Natural killer cell (primary cell): ENCODE results near the gene FBXO38. TPM values are rescaled to one million over a fixed set of nuclear protein-coding genes. Genes with fewer than 3 reads are reported as not detected.

Source experiments
- ATAC-seq, 3 donors: fragments of 150-1000 bp in 2 of 3; fragments of 200-7000 bp in 1 of 3; cut with Tn5 transposase; 1 replicate in 1 of 3; 2 replicates in 2 of 3; pipeline ENCODE4 v1.10.0; 2021; ENCODE audit warnings: mild to moderate bottlenecking in 2 of 3, moderate library complexity in 2 of 3
- DNase-seq, 2 donors: peaks; one replicate each; pipeline versions ENCODE4 v3.0.0 to v3.0.0-alpha.2; 2013 to 2021; ENCODE audit warnings: mixed read lengths in 1 of 2
- H3K27ac ChIP-seq: one replicate; pipeline ENCODE4 v1.5.1; 2013; ENCODE audit warnings: mild to moderate bottlenecking, low read length
- H3K27me3 ChIP-seq: one replicate; pipeline ENCODE4 v1.6.1; 2013; ENCODE audit warnings: low read length; ENCODE audit not compliant: control insufficient read depth, insufficient read depth
- H3K36me3 ChIP-seq: one replicate; pipeline ENCODE4 v1.6.1; 2013; ENCODE audit warnings: low read length; ENCODE audit not compliant: control insufficient read depth, insufficient read depth
- H3K4me1 ChIP-seq: one replicate; pipeline ENCODE4 v1.6.1; 2013; ENCODE audit warnings: low read length; ENCODE audit not compliant: control insufficient read depth, insufficient read depth
- H3K4me3 ChIP-seq: one replicate; pipeline ENCODE4 v1.5.1; 2013; ENCODE audit warnings: low read length
- H3K9me3 ChIP-seq: one replicate; pipeline ENCODE4 v1.6.1; 2013; ENCODE audit warnings: low read length; ENCODE audit not compliant: control insufficient read depth, insufficient read depth
- H3K27ac Mint-ChIP-seq, 2 donors: one replicate each; pipeline ENCODE4 v1.8.0; 2022; ENCODE audit warnings: mild to moderate bottlenecking in 2 of 2, mixed read lengths in 2 of 2, moderate library complexity in 1 of 2
- H3K27me3 Mint-ChIP-seq, 2 donors: one replicate each; pipeline ENCODE4 v1.8.0; 2022; ENCODE audit warnings: low read depth in 2 of 2, mixed read lengths in 2 of 2
- H3K36me3 Mint-ChIP-seq: one replicate; pipeline ENCODE4 v1.8.0; 2022; ENCODE audit warnings: mixed read lengths
- H3K4me1 Mint-ChIP-seq, 2 donors: one replicate each; pipeline ENCODE4 v1.8.0; 2022; ENCODE audit warnings: mixed read lengths in 2 of 2
- H3K4me3 Mint-ChIP-seq: one replicate; pipeline ENCODE4 v1.8.0; 2022; ENCODE audit warnings: mild to moderate bottlenecking, moderate library complexity, mixed read lengths
- H3K9me3 Mint-ChIP-seq, 2 donors: one replicate each; pipeline ENCODE4 v1.8.0; 2022; ENCODE audit warnings: mixed read lengths in 2 of 2
- WGBS: methylation state at CpG from one replicate; pipeline ENCODE4 v1.1.7; 2013; ENCODE audit warnings: missing lambda C conversion rate; ENCODE audit not compliant: insufficient coverage; 5-methylcytosine and 5-hydroxymethylcytosine counted together
- intact Hi-C: fragments of 100-400 bp; cut with micrococcal nuclease; formaldehyde crosslinking; loops from one replicate; pipeline ENCODE4 v1.14.2; 2022
- total RNA-seq, 4 donors: library from RNA; stranded (reverse); fragments of 120-200 nt in 1 of 4; gene quantifications; one replicate each; pipeline versions ENCODE4 v1.2.3 to v1.2.4, GENCODE V29; 2013 to 2022
- TF ChIP-seq, protein P1 (sequence below): fragments of 200-600 bp; IDR thresholded peaks from one replicate; pipeline ENCODE4 v1.8.0; 2022; ENCODE audit warnings: antibody characterized with exemption

The FBXO38 gene
- total RNA-seq, 3 donors from 2014 or later (not counting 1 experiment from before 2014, with no cell fraction given), result 55.2 to 76.6 (median 65.1) TPM

DNA sequence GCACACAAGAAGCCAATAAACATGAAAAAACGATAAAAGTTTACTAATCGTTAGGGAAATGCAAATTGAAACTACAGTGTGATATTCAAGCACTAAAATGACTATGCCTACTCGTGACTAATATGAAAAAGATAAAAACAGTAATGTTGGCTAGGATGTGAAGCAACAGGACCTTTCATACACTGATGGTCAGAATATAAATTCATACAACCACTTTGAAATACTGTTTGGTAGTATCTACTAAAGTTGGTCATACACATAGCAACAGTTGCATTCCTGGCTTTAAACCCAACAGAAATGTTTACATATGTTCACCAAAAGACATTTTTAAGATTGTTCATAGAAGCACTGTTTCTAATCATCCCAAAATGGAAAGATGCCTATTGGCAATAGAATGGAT lies 24.3 kb downstream of the FBXO38 start:
- Histone ChIP-seq H3K27ac (no peak overlapping the region), H3K4me3 (no peak overlapping the region), H3K9me3 (no peaks in the 10 kb centered on the region), H3K27me3 (no peaks in the 10 kb centered on the region), H3K36me3 (peaks cover 97% of the 10 kb centered on the region), H3K4me1 (no peaks in the 10 kb centered on the region)
- TF ChIP-seq, protein P1, sequence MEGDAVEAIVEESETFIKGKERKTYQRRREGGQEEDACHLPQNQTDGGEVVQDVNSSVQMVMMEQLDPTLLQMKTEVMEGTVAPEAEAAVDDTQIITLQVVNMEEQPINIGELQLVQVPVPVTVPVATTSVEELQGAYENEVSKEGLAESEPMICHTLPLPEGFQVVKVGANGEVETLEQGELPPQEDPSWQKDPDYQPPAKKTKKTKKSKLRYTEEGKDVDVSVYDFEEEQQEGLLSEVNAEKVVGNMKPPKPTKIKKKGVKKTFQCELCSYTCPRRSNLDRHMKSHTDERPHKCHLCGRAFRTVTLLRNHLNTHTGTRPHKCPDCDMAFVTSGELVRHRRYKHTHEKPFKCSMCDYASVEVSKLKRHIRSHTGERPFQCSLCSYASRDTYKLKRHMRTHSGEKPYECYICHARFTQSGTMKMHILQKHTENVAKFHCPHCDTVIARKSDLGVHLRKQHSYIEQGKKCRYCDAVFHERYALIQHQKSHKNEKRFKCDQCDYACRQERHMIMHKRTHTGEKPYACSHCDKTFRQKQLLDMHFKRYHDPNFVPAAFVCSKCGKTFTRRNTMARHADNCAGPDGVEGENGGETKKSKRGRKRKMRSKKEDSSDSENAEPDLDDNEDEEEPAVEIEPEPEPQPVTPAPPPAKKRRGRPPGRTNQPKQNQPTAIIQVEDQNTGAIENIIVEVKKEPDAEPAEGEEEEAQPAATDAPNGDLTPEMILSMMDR, result no peak
- no peak for ATAC-seq
- intact Hi-C loops, result no loop called here
- no peak overlapping the region for H3K4me3 Mint-ChIP-seq
- no peaks in the 10 kb centered on the region for H3K27me3 Mint-ChIP-seq
- no peak overlapping the region for H3K27ac Mint-ChIP-seq
- H3K4me1 Mint-ChIP-seq, result peaks cover 0 to 7% of the 10 kb centered on the region in 2 donors
- peaks cover 43% of the 10 kb centered on the region for H3K36me3 Mint-ChIP-seq
- no peaks in the 10 kb centered on the region for H3K9me3 Mint-ChIP-seq
- WGBS, result 100% methylated on average over 2 of the region's 3 CpGs
- DNase-seq, result no peak

DNA sequence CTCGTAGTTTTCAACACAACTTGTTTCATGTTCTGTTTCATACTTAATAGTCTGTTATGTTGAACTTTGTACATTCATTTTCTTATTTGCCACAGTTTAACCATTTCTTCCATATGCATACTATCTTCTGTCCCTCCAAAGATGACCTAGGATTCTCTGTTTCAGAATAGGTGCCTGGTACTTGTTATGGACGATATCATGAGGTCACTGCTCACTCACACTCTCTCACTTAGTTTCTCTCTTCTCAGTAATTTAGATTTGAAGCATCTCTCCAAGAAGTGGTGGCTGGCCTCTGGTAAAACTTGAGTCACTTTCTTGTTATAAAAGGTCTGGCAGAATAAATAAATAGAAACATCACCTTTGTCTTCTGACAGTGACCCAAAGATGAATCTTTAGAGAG lies 28.4 kb downstream of the FBXO38 start:
- 91% methylated on average over 2 of the region's 2 CpGs for WGBS
- intact Hi-C loops, result no loop called here

GRCh38 chr5:148414833-148415232 lies 31.1 kb downstream of the FBXO38 start:
- Mint-ChIP-seq H3K27me3 (no peaks in the 10 kb centered on the region), H3K4me3 (no peak overlapping the region), H3K36me3 (peaks cover 69% of the 10 kb centered on the region), H3K27ac (no peak overlapping the region), H3K4me1 (no peaks in the 10 kb centered on the region), H3K9me3 (no peaks in the 10 kb centered on the region)
- DNase-seq (no peak), ATAC-seq (no peak)
- intact Hi-C loops, result no loop called here
- H3K27ac ChIP-seq, result no peak overlapping the region
- peaks cover 94% of the 10 kb centered on the region for H3K36me3 ChIP-seq
- 95% methylated on average over 3 of the region's 4 CpGs for WGBS
- H3K4me3 ChIP-seq, result no peak overlapping the region
- H3K27me3 ChIP-seq, result no peaks in the 10 kb centered on the region
- H3K9me3 ChIP-seq, result no peaks in the 10 kb centered on the region
- H3K4me1 ChIP-seq, result no peaks in the 10 kb centered on the region
- TF ChIP-seq, protein P1, result no peak

More for the DNA sequence above, 28.4 kb downstream of the FBXO38 start:
- Mint-ChIP-seq H3K27ac (no peak overlapping the region), H3K4me1 (no peaks in the 10 kb centered on the region), H3K36me3 (peaks cover 62% of the 10 kb centered on the region), H3K4me3 (no peak overlapping the region), H3K9me3 (no peaks in the 10 kb centered on the region), H3K27me3 (no peaks in the 10 kb centered on the region)
- H3K36me3 ChIP-seq, result peaks cover 98% of the 10 kb centered on the region
- no peaks in the 10 kb centered on the region for H3K9me3 ChIP-seq
- H3K4me1 ChIP-seq, result no peaks in the 10 kb centered on the region
- TF ChIP-seq, protein P1, result no peak
- no peak overlapping the region for H3K4me3 ChIP-seq
- H3K27me3 ChIP-seq, result no peaks in the 10 kb centered on the region
- DNase-seq, result no peak
- no peak for ATAC-seq
- H3K27ac ChIP-seq, result no peak overlapping the region

DNA sequence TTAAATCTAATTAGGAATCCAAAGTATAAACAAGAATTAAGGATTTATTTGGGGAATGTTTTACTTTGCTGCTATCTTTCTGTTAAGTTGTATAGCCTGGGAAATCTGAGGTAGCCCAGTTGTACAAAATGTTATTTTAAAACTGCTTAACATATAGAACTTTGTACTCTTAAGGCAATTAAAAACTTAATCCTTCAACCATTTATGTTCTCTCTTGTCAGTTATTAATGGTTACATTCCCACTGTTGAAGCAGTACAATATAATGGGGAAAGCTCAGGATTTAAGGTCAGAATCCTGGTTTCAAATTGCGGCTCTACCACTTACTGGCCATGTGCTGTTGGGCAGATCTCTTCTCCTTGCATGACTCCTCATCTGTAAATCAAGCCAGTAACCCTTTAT lies 32.7 kb downstream of the FBXO38 start:
- Mint-ChIP-seq H3K27me3 (no peaks in the 10 kb centered on the region), H3K36me3 (peaks cover 57% of the 10 kb centered on the region), H3K4me3 (no peak overlapping the region), H3K4me1 (no peaks in the 10 kb centered on the region), H3K27ac (no peak overlapping the region), H3K9me3 (no peaks in the 10 kb centered on the region)
- Histone ChIP-seq H3K9me3 (no peaks in the 10 kb centered on the region), H3K4me3 (no peak overlapping the region), H3K4me1 (no peaks in the 10 kb centered on the region), H3K36me3 (peaks cover 89% of the 10 kb centered on the region), H3K27me3 (no peaks in the 10 kb centered on the region), H3K27ac (no peak overlapping the region)
- ATAC-seq (no peak), DNase-seq (no peak)
- TF ChIP-seq, protein P1, result no peak
- intact Hi-C loops, result no loop called here
- WGBS, result 100% methylated on average over 1 of the region's 1 CpG
